ENCODE results near the gene CDC42BPA.

DNA sequence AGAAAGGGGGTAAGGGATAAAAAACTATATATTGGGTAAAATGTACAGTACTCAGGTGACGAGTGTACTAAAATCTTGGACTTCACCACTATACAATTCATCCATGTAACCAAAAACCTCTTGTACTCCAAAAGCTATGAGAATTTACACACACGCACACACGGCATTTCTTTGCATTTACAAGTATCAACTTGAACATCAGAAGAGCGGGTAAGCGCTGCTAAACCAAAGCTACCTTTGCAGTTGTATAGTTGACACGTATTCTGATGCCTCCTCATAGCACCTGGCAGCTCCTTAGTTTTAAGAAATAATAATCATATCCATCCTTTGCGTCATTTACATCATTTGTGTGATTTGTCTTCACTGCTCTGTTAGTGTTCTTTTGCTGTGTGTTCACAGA is 17.6 kb downstream of the CDC42BPA start:
- no peak for TF ChIP-seq TAF1 (IDR thresholded peaks at IDR 0.05; ENCODE audit: borderline replicate concordance, insufficient read depth, low read length)
- TF ChIP-seq, protein P1, sequence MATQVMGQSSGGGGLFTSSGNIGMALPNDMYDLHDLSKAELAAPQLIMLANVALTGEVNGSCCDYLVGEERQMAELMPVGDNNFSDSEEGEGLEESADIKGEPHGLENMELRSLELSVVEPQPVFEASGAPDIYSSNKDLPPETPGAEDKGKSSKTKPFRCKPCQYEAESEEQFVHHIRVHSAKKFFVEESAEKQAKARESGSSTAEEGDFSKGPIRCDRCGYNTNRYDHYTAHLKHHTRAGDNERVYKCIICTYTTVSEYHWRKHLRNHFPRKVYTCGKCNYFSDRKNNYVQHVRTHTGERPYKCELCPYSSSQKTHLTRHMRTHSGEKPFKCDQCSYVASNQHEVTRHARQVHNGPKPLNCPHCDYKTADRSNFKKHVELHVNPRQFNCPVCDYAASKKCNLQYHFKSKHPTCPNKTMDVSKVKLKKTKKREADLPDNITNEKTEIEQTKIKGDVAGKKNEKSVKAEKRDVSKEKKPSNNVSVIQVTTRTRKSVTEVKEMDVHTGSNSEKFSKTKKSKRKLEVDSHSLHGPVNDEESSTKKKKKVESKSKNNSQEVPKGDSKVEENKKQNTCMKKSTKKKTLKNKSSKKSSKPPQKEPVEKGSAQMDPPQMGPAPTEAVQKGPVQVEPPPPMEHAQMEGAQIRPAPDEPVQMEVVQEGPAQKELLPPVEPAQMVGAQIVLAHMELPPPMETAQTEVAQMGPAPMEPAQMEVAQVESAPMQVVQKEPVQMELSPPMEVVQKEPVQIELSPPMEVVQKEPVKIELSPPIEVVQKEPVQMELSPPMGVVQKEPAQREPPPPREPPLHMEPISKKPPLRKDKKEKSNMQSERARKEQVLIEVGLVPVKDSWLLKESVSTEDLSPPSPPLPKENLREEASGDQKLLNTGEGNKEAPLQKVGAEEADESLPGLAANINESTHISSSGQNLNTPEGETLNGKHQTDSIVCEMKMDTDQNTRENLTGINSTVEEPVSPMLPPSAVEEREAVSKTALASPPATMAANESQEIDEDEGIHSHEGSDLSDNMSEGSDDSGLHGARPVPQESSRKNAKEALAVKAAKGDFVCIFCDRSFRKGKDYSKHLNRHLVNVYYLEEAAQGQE (IDR thresholded peaks at IDR 0.05; ENCODE audit: insufficient read depth in 1 of 2, low read depth in 2 of 2, low read length in 2 of 2) = no peak
